Caco-2 (cell line): ENCODE measurements around the gene FJX1. TPM values are rescaled to one million over a fixed set of nuclear protein-coding genes. Genes with fewer than 3 reads are reported as not detected.

ENCODE experiments used
- BruUV-seq: library from RNA; stranded (reverse); fragments of 400-500 nt; replicated peaks from 2 replicates; lab custom pipeline; 2021; lab: Mats Ljungman, UMichigan
- CTCF ChIA-PET: fragments of 300-600 bp; sonication (Branson Sonifier 250); formaldehyde crosslinking; loops from one replicate; lab custom pipeline; 2022; ENCODE audit warnings: antibody characterized with exemption; lab: Charles Lee
- POLR2A ChIA-PET: fragments of 300-600 bp; sonication (Branson Sonifier 250); formaldehyde crosslinking; loops from one replicate; lab custom pipeline; 2022; ENCODE audit warnings: antibody characterized with exemption; lab: Charles Lee
- DNase-seq, 2 experiments: peaks; one replicate each; pipeline versions ENCODE4 v3.0.0 to v3.0.0-alpha.2; 2020 to 2022
- H3K27me3 ChIP-seq: replicated peaks from 2 replicates; pipeline ENCODE4 v1.6.0; 2011; ENCODE audit warnings: low read length; ENCODE audit not compliant: control insufficient read depth, insufficient read depth
- H3K36me3 ChIP-seq: 2 replicates; pipeline ENCODE4 v1.5.1; 2011; ENCODE audit warnings: low read length; ENCODE audit not compliant: control insufficient read depth, insufficient read depth
- H3K4me1 ChIP-seq: fragments of 250-450 bp; sonication (Bioruptor Pico); 2 replicates; pipeline ENCODE4 v1.5.1; 2020; ENCODE audit warnings: mild to moderate bottlenecking
- H3K4me3 ChIP-seq: 2 replicates; pipeline ENCODE4 v1.5.1; 2011; ENCODE audit warnings: low read depth, mild to moderate bottlenecking, control low read depth, low read length
- H3K9me3 ChIP-seq: fragments of 250-450 bp; sonication (Bioruptor Pico); 2 replicates; pipeline ENCODE4 v1.5.1; 2020; ENCODE audit warnings: mild to moderate bottlenecking, moderate library complexity
- H3K27ac Mint-ChIP-seq: one replicate; pipeline ENCODE4 v1.8.0; 2022; ENCODE audit warnings: mixed read lengths; ENCODE audit not compliant: unreplicated experiment
- H3K27me3 Mint-ChIP-seq: one replicate; pipeline ENCODE4 v1.8.0; 2022; ENCODE audit warnings: mixed read lengths; ENCODE audit not compliant: insufficient read depth, unreplicated experiment
- H3K36me3 Mint-ChIP-seq: one replicate; pipeline ENCODE4 v1.8.0; 2022; ENCODE audit warnings: mild to moderate bottlenecking, mixed read lengths; ENCODE audit not compliant: insufficient read depth, unreplicated experiment
- H3K4me1 Mint-ChIP-seq: one replicate; pipeline ENCODE4 v1.8.0; 2022; ENCODE audit warnings: low read depth, mixed read lengths; ENCODE audit not compliant: unreplicated experiment
- H3K4me3 Mint-ChIP-seq: one replicate; pipeline ENCODE4 v1.8.0; 2022; ENCODE audit warnings: mild to moderate bottlenecking, moderate library complexity, mixed read lengths; ENCODE audit not compliant: unreplicated experiment
- H3K9me3 Mint-ChIP-seq: one replicate; pipeline ENCODE4 v1.8.0; 2022; ENCODE audit warnings: mixed read lengths; ENCODE audit not compliant: unreplicated experiment
- intact Hi-C: fragments of 100-400 bp; cut with micrococcal nuclease; formaldehyde crosslinking; loops from one replicate; pipeline ENCODE4 v1.10.0; 2022; ENCODE audit not compliant: unreplicated experiment
- total RNA-seq: library from RNA; stranded (reverse); gene quantifications from 2 replicates; pipeline ENCODE4 v1.2.3, GENCODE V29; 2022
- TF ChIP-seq, protein P1 (sequence below), 2 experiments: fragments of 200-600 bp in 1 of 2; IDR thresholded peaks; 1 replicate in 1 of 2; 2 replicates in 1 of 2; pipeline versions ENCODE4 v1.5.1 to v1.8.0; 2011 to 2022; ENCODE audit warnings: antibody characterized with exemption in 1 of 2, control low read depth in 1 of 2, inconsistent platforms in 1 of 2, low read depth in 1 of 2, low read length in 1 of 2, mild to moderate bottlenecking in 1 of 2, moderate library complexity in 1 of 2; ENCODE audit not compliant: insufficient read depth in 1 of 2, severe bottlenecking in 1 of 2, unreplicated experiment in 1 of 2

FJX1 gene
- total RNA-seq, 1 experiment from 2014 or later: 14.4 TPM

- H3K4me3 Mint-ChIP-seq: peak overlapping the region; percentile 81
- no TSS peak for BruUV-seq
Observed at GRCh38 chr11:35618497-35619115, 346 bp downstream of the FJX1 start.

GRCh38 chr11:35619116-35619854, 1.0 kb downstream of the FJX1 start:
- Histone ChIP-seq H3K36me3 (no peaks in the 10 kb centered on the region), H3K27me3 (no peaks in the 10 kb centered on the region), H3K9me3 (no peaks in the 10 kb centered on the region), H3K4me1 (peaks cover 26% of the 10 kb centered on the region), H3K4me3 (peak overlapping the region; percentile 61)
- H3K4me1 Mint-ChIP-seq: peaks cover 20% of the 10 kb centered on the region
- peak overlapping the region; percentile 63 for H3K27ac Mint-ChIP-seq
- ChIA-PET CTCF (interaction anchor here (0.6 to 3.5 kb wide), 6 partner anchors 111 to 874 kb away, joined by 3 to 22 read pairs (median 4); no protein-coding TSS in a partner anchor), POLR2A (interaction anchor here (1.2 kb wide), 1 partner anchor 203 kb away, joined by 5 read pairs; no protein-coding TSS in a partner anchor)
- intact Hi-C loops: loop anchor here (1.0 to 5.0 kb wide), 7 partner anchors 43 to 858 kb away; partner anchors contain the start of gene TRIM44
- no peaks in the 10 kb centered on the region for H3K9me3 Mint-ChIP-seq
- no TSS peak for BruUV-seq
- H3K27me3 Mint-ChIP-seq: no peaks in the 10 kb centered on the region
- peak; percentile 57 to 62 for DNase-seq
- peaks cover 6% of the 10 kb centered on the region for H3K36me3 Mint-ChIP-seq
- H3K4me3 Mint-ChIP-seq: peak overlapping the region; percentile 81
- TF ChIP-seq, protein P1, sequence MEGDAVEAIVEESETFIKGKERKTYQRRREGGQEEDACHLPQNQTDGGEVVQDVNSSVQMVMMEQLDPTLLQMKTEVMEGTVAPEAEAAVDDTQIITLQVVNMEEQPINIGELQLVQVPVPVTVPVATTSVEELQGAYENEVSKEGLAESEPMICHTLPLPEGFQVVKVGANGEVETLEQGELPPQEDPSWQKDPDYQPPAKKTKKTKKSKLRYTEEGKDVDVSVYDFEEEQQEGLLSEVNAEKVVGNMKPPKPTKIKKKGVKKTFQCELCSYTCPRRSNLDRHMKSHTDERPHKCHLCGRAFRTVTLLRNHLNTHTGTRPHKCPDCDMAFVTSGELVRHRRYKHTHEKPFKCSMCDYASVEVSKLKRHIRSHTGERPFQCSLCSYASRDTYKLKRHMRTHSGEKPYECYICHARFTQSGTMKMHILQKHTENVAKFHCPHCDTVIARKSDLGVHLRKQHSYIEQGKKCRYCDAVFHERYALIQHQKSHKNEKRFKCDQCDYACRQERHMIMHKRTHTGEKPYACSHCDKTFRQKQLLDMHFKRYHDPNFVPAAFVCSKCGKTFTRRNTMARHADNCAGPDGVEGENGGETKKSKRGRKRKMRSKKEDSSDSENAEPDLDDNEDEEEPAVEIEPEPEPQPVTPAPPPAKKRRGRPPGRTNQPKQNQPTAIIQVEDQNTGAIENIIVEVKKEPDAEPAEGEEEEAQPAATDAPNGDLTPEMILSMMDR (IDR thresholded peaks at IDR 0.05; ENCODE audit: insufficient read depth in 1 of 2, low read depth in 1 of 2, low read length in 1 of 2, severe bottlenecking in 1 of 2, unreplicated experiment in 1 of 2): no peak

More at GRCh38 chr11:35618497-35619115, 346 bp downstream of the FJX1 start:
- peaks cover 2% of the 10 kb centered on the region for H3K27me3 Mint-ChIP-seq
- H3K36me3 Mint-ChIP-seq: peaks cover 6% of the 10 kb centered on the region
- intact Hi-C loops: loop anchor here (1.0 to 5.0 kb wide), 7 partner anchors 44 to 859 kb away; partner anchors contain the start of gene TRIM44
- no peaks in the 10 kb centered on the region for H3K9me3 Mint-ChIP-seq
- TF ChIP-seq, protein P1 (IDR thresholded peaks at IDR 0.05; ENCODE audit: insufficient read depth in 1 of 2, low read depth in 1 of 2, low read length in 1 of 2, severe bottlenecking in 1 of 2, unreplicated experiment in 1 of 2): no peak
- CTCF ChIA-PET: interaction anchor here (0.9 to 3.5 kb wide), 4 partner anchors 203 to 874 kb away, joined by 3 to 22 read pairs (median 5); no protein-coding TSS in a partner anchor
- no peak overlapping the region for H3K27ac Mint-ChIP-seq
- H3K4me1 ChIP-seq: peaks cover 26% of the 10 kb centered on the region
- H3K4me3 ChIP-seq: peak overlapping the region; percentile 61
- H3K27me3 ChIP-seq: no peaks in the 10 kb centered on the region
- POLR2A ChIA-PET: no interaction called here
- DNase-seq: peak; percentile 42 to 67
- H3K9me3 ChIP-seq: no peaks in the 10 kb centered on the region
- peaks cover 20% of the 10 kb centered on the region for H3K4me1 Mint-ChIP-seq
- H3K36me3 ChIP-seq: no peaks in the 10 kb centered on the region
